Femur (tissue), 1 donor: ENCODE results near the gene PHGDH.
"Not testable (repeated sequence)": the region's sequence is repeated elsewhere in the genome, so short reads cannot be mapped to it uniquely, and the experiment has no call there.

Experiments used
- DNase-seq: peaks from one replicate; pipeline ENCODE4 v3.0.0-alpha.2; 2017

PHGDH gene

DNA sequence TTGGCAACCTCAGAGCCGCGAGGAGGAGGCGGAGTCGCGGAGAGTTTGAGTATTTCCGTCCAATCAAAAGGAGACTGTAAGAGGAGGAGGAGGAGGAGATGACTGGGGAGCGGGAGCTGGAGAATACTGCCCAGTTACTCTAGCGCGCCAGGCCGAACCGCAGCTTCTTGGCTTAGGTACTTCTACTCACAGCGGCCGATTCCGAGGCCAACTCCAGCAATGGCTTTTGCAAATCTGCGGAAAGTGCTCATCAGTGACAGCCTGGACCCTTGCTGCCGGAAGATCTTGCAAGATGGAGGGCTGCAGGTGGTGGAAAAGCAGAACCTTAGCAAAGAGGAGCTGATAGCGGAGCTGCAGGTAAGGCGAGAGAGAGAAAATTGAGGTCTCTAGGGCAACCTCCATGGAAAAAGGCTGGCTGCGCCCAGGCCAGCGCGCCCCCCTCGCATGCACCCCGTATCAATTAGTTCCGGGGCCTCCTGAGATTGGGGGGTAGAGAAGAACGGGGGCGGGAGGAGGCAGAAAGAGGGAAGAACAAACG lies at the start of gene PHGDH:
PHGDH (plus strand) TSS at position 131 of the 538 bp plus-strand sequence; CDS start at position 220, 89 bp downstream.
- DNase-seq = peak; percentile 89

- no peak for DNase-seq
Observed at GRCh38 chr1:119662034-119662437, 49.7 kb upstream of the PHGDH start.

DNA sequence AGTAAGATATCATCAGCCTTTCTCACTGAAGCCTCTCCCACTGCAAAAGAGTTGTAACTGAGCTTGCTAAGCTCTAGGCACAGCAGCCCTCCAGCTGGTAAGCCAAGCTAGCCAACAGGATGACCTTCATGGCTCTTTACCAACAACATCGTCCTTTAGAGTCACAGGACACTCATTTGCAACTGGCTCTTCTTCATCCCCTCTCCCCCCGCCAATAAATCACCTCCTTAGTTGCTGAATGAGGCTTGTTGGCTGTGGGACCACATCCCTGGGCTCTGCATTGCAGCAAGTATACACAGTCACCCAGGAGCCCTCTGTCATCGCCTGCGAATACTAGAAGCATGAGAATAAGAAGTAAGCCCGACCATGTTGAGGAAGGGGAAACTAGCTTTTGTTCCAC lies 47.7 kb upstream of the PHGDH start:
- no peak for DNase-seq

GRCh38 chr1:119667173-119667572 lies 44.6 kb upstream of the PHGDH start:
- no peak for DNase-seq

GRCh38 chr1:119670898-119671297 lies 40.8 kb upstream of the PHGDH start:
- no peak for DNase-seq

DNA sequence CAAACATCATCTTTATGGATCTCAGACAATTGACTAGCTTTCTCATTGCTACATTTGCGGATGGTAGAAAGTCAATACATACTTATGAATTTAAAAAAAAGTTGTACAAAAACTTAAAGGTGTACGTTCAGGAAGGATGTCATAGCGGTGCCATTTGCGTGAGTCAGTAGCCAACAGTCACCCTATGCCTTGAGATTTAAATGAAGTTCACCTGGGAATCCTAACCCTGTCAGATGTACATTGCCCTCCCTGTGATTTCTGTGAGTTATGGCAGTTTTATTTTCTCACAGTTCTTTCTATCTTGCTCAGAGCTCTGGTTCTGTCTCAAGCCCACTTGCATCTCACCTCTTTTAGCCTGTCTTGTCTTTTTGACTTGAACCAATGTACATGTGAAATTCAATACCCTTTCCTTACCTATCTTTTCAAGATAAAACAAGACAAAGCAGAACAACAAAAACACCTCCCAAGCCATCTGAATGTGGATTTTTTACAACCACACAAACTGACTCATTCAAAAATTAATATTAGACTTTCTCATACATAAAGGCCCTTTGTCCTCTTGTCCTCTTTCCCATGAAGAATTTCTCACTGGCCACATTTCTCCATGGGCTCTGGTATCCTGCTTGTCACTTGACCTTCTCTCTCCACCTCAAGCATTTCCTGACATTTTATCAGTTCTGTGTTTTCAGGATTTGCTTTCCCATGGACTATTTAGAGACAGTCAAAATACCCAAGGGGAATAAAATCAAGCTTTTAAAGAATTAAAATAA lies 38.4 kb upstream of the PHGDH start:
- no peak for DNase-seq

GRCh38 chr1:119674111-119674526 lies 37.6 kb upstream of the PHGDH start:
- no peak for DNase-seq

DNA sequence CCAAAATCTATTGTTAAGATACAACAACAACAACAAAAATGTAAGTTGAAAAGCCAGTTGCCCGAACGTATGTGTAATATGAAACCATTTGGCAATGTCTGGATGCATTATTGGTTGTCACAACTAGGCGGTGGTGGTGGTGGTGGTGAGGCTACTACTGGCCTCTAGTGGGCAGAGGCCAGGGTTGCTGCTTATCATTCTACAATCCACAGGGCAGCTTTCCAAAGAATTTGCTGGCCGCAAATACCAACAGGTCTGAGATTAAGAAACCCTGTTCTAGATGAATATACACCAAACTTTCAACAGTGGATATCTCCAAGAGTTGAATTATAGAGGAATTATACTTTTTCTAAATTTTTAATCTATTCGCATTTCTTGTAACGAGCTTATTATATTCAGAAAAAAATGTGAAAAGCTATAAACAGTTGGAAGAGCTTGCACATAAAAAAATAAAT lies 36.9 kb upstream of the PHGDH start:
- peak; percentile 47 for DNase-seq

DNA sequence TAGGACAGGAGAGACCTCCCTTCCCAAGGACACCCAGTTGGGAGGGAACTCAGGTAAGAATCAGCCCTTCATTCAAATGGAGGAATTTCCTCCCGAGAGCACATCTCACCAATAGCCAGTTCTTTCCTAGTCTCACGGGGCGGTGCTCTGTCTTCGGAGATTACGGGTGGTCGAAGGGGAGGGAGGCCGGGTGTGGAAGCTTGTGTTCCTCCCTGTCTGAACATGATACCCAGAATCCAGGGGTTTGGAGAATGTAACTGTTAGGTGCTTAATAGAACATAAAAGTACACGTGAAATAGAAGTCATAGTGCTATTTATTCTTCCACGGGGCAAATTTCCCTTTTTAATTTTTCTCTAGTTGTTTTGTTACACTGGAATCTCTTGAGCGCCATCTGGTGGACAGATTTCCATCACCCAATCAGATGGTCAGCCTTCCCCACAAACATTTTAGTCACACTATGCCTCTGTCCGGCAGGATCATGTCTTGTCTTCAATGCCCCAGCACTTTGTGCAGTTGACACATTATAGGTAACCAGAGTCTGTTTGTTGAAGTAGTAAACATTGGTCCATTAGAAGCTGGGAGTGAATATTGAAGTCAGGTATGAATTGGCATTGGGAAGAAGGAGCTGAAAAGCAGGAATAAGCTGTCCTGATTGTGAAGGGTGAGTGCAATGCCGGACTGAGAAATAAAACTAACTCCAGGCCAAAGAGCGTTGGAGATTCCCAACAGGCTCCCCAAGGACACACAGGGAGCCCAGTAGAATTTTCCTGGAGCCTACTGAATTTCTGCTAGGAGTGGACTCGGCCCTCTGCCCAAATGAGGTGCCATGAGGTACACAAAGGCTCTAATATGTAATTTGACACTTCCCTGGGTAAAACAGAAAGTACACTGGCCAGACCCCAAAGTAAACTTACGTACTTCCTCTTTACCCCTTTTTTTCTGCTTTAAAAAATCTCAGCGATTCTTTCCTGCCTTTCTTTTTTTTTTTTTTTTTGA lies 36.1 kb upstream of the PHGDH start:
- DNase-seq = peak; percentile 87

DNA sequence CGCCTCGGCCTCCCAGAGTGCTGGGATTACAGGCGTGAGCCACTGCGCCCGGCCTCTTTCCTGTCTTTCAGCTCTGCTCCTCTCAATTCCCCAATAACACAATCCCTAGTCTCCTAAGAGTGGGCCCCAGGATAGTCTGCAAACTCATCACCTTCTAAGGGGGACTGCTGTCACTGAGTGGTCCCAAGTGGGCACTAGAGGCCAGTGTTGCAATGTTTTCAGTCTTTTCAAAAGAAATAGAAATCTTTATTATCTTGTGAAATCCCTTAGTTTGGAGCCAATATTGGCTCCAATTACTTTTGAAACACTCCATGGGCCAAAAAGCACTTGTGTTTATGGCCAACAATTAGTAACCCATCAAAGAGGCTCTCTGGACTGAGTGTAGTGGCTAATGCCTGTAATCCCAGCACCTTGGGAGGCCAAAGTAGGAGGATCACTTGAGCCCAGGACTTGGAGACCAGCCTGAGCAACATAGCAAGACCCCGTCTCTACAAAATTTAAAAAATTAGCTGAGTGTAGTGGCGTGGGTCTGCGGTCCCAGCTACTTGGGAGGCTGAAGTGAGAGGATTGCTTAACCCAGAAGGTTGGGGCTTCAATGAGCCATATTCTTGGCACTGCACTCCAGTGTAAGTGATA lies 35.0 kb upstream of the PHGDH start:
- no peak for DNase-seq

GRCh38 chr1:119679223-119679622 lies 32.5 kb upstream of the PHGDH start:
- no peak for DNase-seq

DNA sequence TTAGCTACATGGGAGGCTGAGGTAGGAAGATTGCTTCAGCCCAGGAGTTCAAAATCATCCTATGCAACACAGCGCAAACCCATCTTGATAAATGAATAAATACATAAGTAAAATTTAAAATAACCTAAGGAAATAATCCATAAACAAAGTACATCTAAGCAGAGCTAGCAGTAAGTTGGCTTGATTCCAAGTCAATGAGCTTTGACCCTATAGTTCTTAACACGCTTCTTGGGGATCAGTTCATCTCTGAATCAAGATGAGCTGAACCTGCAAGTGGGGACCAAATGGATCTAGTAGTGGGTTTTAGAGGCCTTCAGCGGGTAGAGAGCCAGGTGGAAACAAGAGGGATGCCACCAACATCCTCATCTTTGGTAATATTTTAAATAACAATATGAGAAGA lies 31.5 kb upstream of the PHGDH start:
- no peak for DNase-seq

- DNase-seq = no peak
Observed at GRCh38 chr1:119680723-119681122, 31.0 kb upstream of the PHGDH start.

- no peak for DNase-seq
Observed at GRCh38 chr1:119681560-119681959, 30.2 kb upstream of the PHGDH start.

- DNase-seq = no peak
Observed at GRCh38 chr1:119682141-119682540, 29.6 kb upstream of the PHGDH start.

GRCh38 chr1:119683893-119684292 lies 27.8 kb upstream of the PHGDH start:
- no peak for DNase-seq

DNA sequence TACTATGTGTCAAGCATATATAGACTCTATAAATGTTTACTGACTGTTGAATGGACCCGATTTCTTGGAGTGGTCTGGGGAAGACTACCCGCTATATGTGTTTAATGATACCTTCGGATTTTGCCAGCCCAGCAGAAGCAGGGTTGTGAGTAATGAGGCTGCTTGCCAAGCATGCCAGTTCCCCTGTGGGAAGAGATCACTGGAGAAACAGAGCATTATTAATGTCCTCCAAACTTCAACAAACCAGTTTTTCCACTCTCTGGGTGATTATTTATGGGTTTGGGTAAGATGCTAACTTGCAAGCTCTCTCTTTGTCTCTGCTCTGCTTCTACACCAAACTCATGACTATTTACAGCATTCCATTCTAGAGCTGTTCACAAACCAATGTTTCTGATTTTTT lies 25.1 kb upstream of the PHGDH start:
- no peak for DNase-seq

DNA sequence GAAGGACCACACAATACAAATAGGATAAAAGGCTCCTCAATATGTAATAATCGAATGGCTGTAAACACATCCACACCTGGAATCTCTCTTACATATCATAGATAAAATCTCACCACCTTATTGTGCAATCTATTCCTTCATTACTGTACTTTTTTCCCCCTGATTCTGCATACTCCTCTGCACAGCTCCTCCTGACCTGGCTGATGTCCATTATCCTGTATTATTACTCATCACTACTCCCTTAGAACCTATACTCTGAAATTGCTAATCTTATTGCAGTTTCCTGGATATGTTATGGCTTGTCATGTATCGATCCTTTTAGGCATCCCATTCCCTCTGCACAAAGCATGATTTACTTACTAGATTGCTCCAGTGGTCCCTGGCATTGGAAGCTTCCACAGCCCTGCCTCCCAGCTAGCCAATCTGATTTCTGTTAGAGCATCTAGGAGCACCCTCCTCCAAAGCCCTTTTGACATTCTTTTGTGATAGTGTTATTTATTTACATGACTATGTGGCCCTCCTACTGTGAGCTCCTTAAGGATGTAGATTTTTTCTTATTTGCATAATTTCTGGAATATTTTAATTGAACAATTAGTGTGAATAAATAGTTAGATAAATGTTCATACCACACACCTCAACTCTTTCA lies 24.2 kb upstream of the PHGDH start:
- DNase-seq = no peak

DNA sequence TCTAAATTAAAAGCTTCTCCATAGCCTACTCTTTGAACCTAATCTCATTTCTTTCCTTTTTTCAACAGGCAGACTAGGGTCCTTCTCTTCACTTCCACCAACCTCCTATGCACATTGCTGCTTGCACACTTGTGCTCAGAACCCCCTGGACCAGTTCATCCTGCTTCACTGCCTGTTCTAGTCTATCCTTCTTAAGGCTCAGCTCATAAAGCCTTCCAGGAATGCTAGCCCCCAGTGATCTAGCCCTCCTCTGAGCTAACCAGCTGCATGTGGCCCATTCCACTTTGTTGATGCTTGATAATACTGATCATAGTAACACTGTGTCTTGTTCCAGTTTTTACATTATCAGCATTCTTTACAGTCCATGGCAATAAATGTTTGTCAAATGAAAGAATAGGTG lies 22.9 kb upstream of the PHGDH start:
- no peak for DNase-seq

DNA sequence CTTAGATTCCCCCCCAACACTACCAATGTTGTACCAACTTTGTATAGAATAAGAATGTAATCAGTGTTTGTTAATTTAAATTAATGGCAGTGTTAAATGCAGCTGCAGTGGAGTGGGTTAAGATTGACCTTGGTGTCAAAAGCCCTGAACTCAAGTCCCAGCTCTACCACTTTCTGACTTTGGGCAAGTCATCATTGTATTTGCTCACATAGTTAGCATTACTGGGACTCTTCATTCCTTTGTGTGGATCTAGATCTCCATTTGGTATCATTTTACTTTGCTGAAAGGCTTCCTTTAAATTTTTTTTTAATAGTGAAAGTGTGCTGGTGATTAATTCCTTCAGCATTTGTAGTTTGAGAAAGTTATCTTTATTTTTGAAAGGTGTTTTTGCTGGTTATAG lies 22.2 kb upstream of the PHGDH start:
- DNase-seq = no peak

DNA sequence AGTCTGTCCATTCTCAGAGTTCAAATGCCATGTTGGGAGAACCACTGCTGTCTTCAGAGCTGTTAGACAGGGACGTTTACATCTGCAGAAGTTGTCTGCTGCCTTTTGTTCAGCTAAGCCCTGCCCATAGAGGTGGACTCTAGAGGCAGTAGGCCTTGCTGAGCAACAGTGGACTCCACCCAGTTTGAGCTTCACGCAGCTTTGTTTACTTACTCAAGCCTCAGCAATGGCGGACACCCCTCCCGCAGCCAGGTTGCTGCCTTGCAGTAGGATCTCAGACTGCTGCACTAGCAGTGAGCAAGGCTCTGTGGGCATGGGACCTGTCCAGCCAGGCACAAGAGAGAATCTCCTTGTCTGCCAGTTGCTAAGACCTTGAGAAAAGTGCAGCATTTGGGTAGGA lies 14.9 kb upstream of the PHGDH start:
- DNase-seq = not testable (repeated sequence)

DNA sequence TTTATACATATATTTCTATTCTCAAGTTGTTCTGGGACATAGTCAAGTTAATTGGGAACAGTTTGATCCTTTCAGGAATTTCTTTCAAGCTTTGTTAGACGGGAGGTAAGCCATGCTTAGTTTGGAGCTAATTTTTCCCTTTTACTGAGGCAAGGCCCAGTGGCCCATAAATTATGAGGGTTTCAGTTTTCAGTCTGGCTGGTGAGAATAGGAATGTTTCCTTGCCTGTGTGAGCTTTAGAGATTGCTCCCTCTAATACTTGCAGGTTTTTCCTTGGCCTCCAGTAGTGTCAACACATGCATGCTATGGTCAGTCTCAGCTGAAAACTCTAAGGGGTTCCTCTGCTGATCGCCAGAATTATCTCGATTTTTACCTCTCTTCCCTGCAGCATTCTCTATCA lies 14.1 kb upstream of the PHGDH start:
- DNase-seq = no peak
